ENCODE measurements around the gene OR4D9.
"Not testable (repeated sequence)": the region's sequence is repeated elsewhere in the genome, so short reads cannot be mapped to it uniquely, and the experiment has no call there.

OR4D9 gene

DNA sequence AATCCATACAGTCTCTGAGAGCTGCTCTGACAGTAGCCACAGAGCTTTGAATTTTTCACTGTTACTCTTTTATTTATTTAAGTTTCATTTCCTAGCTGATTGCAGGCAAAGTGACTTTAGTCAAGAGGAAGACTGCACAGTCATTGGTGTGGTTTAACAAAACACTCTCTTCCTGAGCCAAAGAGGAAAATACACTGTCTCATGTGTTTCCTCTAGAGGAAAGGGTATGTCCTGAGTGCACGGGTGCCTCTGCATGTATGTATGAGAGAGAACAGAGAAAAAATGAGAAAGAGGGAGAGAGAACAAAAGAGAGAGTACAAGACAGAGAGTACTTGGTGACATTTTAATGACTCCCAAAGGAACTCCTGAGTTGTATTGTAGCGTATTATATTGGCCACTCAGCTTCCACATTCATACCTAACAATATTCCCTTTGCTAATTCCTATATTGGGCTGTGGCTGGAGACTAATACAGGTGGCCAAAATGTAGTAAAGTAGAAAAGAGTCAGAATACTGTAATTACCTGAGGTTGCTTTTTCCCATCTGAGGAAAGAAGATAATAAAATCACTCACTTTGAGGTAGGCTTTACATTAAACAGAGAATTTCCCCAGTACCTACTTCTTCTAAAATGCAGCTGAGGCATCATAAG lies at the start of gene OR4D9:
Gene OR4D9 (plus strand): TSS at position 599 of the 649 bp plus-strand sequence. CDS start 3,374 bp downstream, outside the sequence.
- H3K36me3 ChIP-seq (ENCODE audit: control insufficient read depth, insufficient read depth, low read length), result no peaks in the 10 kb centered on the region
- H3K4me3 ChIP-seq (ENCODE audit: low read length), result no peak within 1 kb of the TSS
- no peak within 1 kb of the TSS for H3K9ac ChIP-seq (ENCODE audit: low read length)
- no peaks in the 10 kb centered on the region for H3K27me3 ChIP-seq (ENCODE audit: control insufficient read depth, insufficient read depth, low read length)
- no peaks in the 10 kb centered on the region for H3K9me3 ChIP-seq (ENCODE audit: control insufficient read depth, low read length)
- H3K4me1 ChIP-seq (ENCODE audit: control insufficient read depth, insufficient read depth, low read length), result no peaks in the 10 kb centered on the region

- Histone ChIP-seq H3K9ac (ENCODE audit: low read length) (no peak overlapping the region), H3K9me3 (ENCODE audit: control insufficient read depth, low read length) (no peaks in the 10 kb centered on the region)
Measured at GRCh38 chr11:59463190-59463641, 48.1 kb upstream of the OR4D9 start.

DNA sequence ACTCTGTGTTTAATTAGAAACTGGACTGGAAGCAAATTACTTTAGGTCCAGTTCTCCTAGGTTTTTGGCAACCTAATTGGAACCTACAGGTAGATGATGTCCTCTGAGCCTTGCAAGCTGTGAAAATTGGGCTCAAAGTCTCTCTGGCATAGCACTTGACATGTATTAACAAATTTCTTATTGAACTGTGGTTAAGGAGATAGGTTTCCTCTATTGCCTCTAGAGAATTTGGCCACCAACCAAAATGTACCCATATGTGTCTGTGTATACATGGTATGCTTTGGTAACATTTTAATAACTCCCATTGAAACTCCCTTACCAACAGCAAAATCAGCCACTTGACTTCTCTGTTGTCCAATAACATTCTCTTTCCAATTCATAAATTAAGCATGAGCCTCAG lies 38.3 kb upstream of the OR4D9 start, which contains the start of gene OR4D10:
Gene OR4D10 (plus strand): TSS at position 301 of the 400 bp plus-strand sequence. CDS start 4,115 bp downstream, outside the sequence.
- no peaks in the 10 kb centered on the region for H3K9me3 ChIP-seq (ENCODE audit: control insufficient read depth, low read length)
- no peaks in the 10 kb centered on the region for H3K4me1 ChIP-seq (ENCODE audit: control insufficient read depth, insufficient read depth, low read length)
- no peaks in the 10 kb centered on the region for H3K27me3 ChIP-seq (ENCODE audit: control insufficient read depth, insufficient read depth, low read length)
- no peak within 1 kb of the TSS for H3K9ac ChIP-seq (ENCODE audit: low read length)
- no peak within 1 kb of the TSS for H3K4me3 ChIP-seq (ENCODE audit: low read length)
- no peaks in the 10 kb centered on the region for H3K36me3 ChIP-seq (ENCODE audit: control insufficient read depth, insufficient read depth, low read length)

More at GRCh38 chr11:59463190-59463641, 48.1 kb upstream of the OR4D9 start:
- Histone ChIP-seq H3K27me3 (ENCODE audit: control insufficient read depth, insufficient read depth, low read length) (no peaks in the 10 kb centered on the region), H3K36me3 (ENCODE audit: control insufficient read depth, insufficient read depth, low read length) (no peaks in the 10 kb centered on the region), H3K4me3 (ENCODE audit: low read length) (no peak overlapping the region), H3K4me1 (ENCODE audit: control insufficient read depth, insufficient read depth, low read length) (no peaks in the 10 kb centered on the region)

DNA sequence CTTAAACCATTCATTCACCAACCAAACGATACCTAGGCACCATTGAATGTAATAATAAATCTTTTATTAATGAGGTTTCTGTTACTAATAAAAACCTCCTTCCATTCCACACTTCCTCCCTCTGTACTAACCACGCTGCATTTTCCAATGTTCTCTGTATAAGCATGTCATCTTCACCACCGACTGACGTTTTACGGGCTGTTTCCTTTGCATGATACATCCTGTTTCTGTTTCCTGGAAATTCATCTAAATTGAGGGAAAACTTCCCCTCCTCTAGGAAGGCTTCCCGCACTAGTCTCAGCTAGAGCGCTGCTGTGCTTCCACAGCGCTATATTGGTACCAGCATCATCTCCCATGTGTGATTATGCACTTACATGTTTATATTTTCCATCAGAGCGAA lies 36.2 kb upstream of the OR4D9 start:
- Histone ChIP-seq H3K9ac (ENCODE audit: low read length) (no peak overlapping the region), H3K4me3 (ENCODE audit: low read length) (no peak overlapping the region), H3K27me3 (ENCODE audit: control insufficient read depth, insufficient read depth, low read length) (no peaks in the 10 kb centered on the region), H3K9me3 (ENCODE audit: control insufficient read depth, low read length) (no peaks in the 10 kb centered on the region), H3K36me3 (ENCODE audit: control insufficient read depth, insufficient read depth, low read length) (no peaks in the 10 kb centered on the region), H3K4me1 (ENCODE audit: control insufficient read depth, insufficient read depth, low read length) (no peaks in the 10 kb centered on the region)

DNA sequence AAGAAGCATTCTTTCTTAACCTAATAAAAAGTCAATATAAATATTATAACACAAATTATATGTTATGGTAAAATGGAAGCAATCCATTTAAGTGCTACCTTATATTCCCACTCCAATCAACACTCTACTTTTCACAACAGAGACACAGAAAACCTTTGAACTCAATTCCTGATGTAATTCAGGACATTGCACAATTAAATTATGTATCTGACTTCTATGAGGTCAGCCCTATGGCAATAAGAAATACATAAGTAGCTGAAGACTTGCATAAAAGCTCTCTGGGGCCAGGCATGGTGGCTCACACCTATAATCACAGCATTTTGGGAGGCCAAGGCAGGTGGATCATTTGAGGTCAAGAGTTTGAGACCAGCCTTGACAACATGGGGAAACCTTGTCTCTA lies 31.4 kb upstream of the OR4D9 start:
- no peak overlapping the region for H3K4me3 ChIP-seq (ENCODE audit: low read length)
- H3K27me3 ChIP-seq (ENCODE audit: control insufficient read depth, insufficient read depth, low read length), result no peaks in the 10 kb centered on the region
- no peaks in the 10 kb centered on the region for H3K36me3 ChIP-seq (ENCODE audit: control insufficient read depth, insufficient read depth, low read length)

GRCh38 chr11:59480359-59480758 lies 31.0 kb upstream of the OR4D9 start:
- H3K9me3 ChIP-seq (ENCODE audit: control insufficient read depth, low read length), result no peaks in the 10 kb centered on the region
- no peaks in the 10 kb centered on the region for H3K4me1 ChIP-seq (ENCODE audit: control insufficient read depth, insufficient read depth, low read length)
- no peak overlapping the region for H3K4me3 ChIP-seq (ENCODE audit: low read length)
- no peaks in the 10 kb centered on the region for H3K27me3 ChIP-seq (ENCODE audit: control insufficient read depth, insufficient read depth, low read length)
- no peaks in the 10 kb centered on the region for H3K36me3 ChIP-seq (ENCODE audit: control insufficient read depth, insufficient read depth, low read length)
- H3K9ac ChIP-seq (ENCODE audit: low read length), result no peak overlapping the region

More for the DNA sequence above, 31.4 kb upstream of the OR4D9 start:
- Histone ChIP-seq H3K4me1 (ENCODE audit: control insufficient read depth, insufficient read depth, low read length) (no peaks in the 10 kb centered on the region), H3K9me3 (ENCODE audit: control insufficient read depth, low read length) (no peaks in the 10 kb centered on the region), H3K9ac (ENCODE audit: low read length) (no peak overlapping the region)

- H3K27me3 ChIP-seq (ENCODE audit: control insufficient read depth, insufficient read depth, low read length), result no peaks in the 10 kb centered on the region
- no peaks in the 10 kb centered on the region for H3K9me3 ChIP-seq (ENCODE audit: control insufficient read depth, low read length)
- no peak overlapping the region for H3K4me3 ChIP-seq (ENCODE audit: low read length)
- no peak overlapping the region for H3K9ac ChIP-seq (ENCODE audit: low read length)
- H3K4me1 ChIP-seq (ENCODE audit: control insufficient read depth, insufficient read depth, low read length), result no peaks in the 10 kb centered on the region
- no peaks in the 10 kb centered on the region for H3K36me3 ChIP-seq (ENCODE audit: control insufficient read depth, insufficient read depth, low read length)
Measured at GRCh38 chr11:59501931-59502330, 9.4 kb upstream of the OR4D9 start.

- no peaks in the 10 kb centered on the region for H3K4me1 ChIP-seq (ENCODE audit: control insufficient read depth, insufficient read depth, low read length)
- no peak within 1 kb of the TSS for H3K9ac ChIP-seq (ENCODE audit: low read length)
- H3K9me3 ChIP-seq (ENCODE audit: control insufficient read depth, low read length), result no peaks in the 10 kb centered on the region
- no peaks in the 10 kb centered on the region for H3K27me3 ChIP-seq (ENCODE audit: control insufficient read depth, insufficient read depth, low read length)
- H3K4me3 ChIP-seq (ENCODE audit: low read length), result no peak within 1 kb of the TSS
- no peaks in the 10 kb centered on the region for H3K36me3 ChIP-seq (ENCODE audit: control insufficient read depth, insufficient read depth, low read length)
Measured at GRCh38 chr11:59503276-59503675, 8.1 kb upstream of the OR4D9 start, which contains the start of gene OR4D11. Gene OR4D11 (plus strand): TSS chr11:59503576. CDS start chr11:59503576, 0 bp downstream.

DNA sequence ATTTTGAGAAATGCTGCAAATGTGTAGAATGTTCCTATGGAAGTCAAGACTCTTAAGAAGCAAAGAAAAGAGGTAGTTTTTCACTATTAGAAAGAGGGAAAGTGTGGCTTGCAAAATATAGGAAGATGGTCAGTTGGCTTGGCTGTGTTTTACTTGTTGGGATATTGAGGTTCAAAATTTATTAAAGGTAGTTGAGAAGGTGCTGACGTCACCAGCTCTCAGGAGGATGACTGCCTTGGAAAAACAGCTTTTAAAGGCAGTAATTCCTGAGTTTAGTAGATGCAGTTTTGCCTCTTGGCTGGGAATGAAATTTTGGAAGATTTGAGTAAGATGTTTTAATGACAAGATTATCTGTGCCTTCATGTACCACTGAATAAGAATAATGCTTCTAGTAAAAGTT lies 336 bp downstream of the OR4D9 start:
- H3K9me3 ChIP-seq (ENCODE audit: control insufficient read depth, low read length), result no peaks in the 10 kb centered on the region
- H3K27me3 ChIP-seq (ENCODE audit: control insufficient read depth, insufficient read depth, low read length), result no peaks in the 10 kb centered on the region
- H3K9ac ChIP-seq (ENCODE audit: low read length), result no peak overlapping the region

DNA sequence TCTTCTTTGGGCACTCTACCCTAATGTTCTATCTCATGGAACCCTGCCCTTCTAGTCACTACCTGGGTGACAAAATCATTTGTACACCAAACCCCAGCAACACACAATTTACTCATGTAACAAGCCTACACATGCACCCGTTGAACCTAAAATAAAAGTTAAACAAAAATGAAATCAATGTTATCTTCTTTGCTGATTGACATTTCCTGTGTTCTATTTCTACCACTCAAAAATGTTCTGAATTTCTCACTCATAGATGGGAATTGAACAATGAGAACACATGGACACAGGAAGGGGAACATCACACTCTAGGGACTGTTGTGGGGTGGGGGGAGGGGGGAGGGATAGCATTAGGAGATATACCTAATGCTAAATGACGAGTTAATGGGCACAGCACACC lies 8.8 kb downstream of the OR4D9 start:
- H3K9me3 ChIP-seq (ENCODE audit: control insufficient read depth, low read length); H3K9ac ChIP-seq (ENCODE audit: low read length); H3K36me3 ChIP-seq (ENCODE audit: control insufficient read depth, insufficient read depth, low read length); H3K27me3 ChIP-seq (ENCODE audit: control insufficient read depth, insufficient read depth, low read length); H3K4me1 ChIP-seq (ENCODE audit: control insufficient read depth, insufficient read depth, low read length); H3K4me3 ChIP-seq (ENCODE audit: low read length): not testable (repeated sequence)

More for the DNA sequence above, 336 bp downstream of the OR4D9 start:
- H3K4me3 ChIP-seq (ENCODE audit: low read length), result no peak overlapping the region
- H3K4me1 ChIP-seq (ENCODE audit: control insufficient read depth, insufficient read depth, low read length), result no peaks in the 10 kb centered on the region
- no peaks in the 10 kb centered on the region for H3K36me3 ChIP-seq (ENCODE audit: control insufficient read depth, insufficient read depth, low read length)

DNA sequence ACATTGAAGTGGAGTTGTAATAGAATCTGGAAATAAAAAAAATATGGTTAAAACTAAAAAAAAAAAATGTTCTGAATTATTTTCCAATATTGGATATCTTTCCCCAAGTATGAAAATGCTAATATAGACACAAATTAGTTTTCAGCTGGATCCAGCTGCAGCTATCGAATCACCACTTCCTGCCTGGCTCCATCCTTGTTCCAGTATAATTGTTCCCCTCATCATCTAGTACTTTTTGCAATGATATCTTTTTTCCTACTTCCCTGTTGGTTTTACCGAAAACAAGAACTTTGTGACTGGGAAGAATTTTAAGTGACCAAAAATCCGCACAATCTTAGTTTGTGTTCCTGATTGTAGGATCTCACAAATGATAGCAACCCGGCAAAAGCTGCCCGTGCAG lies 9.4 kb downstream of the OR4D9 start:
- Histone ChIP-seq H3K9ac (ENCODE audit: low read length) (no peak overlapping the region), H3K4me1 (ENCODE audit: control insufficient read depth, insufficient read depth, low read length) (no peaks in the 10 kb centered on the region), H3K9me3 (ENCODE audit: control insufficient read depth, low read length) (no peaks in the 10 kb centered on the region), H3K27me3 (ENCODE audit: control insufficient read depth, insufficient read depth, low read length) (peaks cover 3% of the 10 kb centered on the region), H3K36me3 (ENCODE audit: control insufficient read depth, insufficient read depth, low read length) (no peaks in the 10 kb centered on the region), H3K4me3 (ENCODE audit: low read length) (no peak overlapping the region)

GRCh38 chr11:59523541-59523940 lies 12.2 kb downstream of the OR4D9 start:
- Histone ChIP-seq H3K9me3 (ENCODE audit: control insufficient read depth, low read length) (no peaks in the 10 kb centered on the region), H3K4me3 (ENCODE audit: low read length) (no peak overlapping the region), H3K9ac (ENCODE audit: low read length) (no peak overlapping the region), H3K36me3 (ENCODE audit: control insufficient read depth, insufficient read depth, low read length) (no peaks in the 10 kb centered on the region), H3K4me1 (ENCODE audit: control insufficient read depth, insufficient read depth, low read length) (no peaks in the 10 kb centered on the region), H3K27me3 (ENCODE audit: control insufficient read depth, insufficient read depth, low read length) (peaks cover 3% of the 10 kb centered on the region)
